ENCODE data around the gene KLF6.

Gene KLF6

DNA sequence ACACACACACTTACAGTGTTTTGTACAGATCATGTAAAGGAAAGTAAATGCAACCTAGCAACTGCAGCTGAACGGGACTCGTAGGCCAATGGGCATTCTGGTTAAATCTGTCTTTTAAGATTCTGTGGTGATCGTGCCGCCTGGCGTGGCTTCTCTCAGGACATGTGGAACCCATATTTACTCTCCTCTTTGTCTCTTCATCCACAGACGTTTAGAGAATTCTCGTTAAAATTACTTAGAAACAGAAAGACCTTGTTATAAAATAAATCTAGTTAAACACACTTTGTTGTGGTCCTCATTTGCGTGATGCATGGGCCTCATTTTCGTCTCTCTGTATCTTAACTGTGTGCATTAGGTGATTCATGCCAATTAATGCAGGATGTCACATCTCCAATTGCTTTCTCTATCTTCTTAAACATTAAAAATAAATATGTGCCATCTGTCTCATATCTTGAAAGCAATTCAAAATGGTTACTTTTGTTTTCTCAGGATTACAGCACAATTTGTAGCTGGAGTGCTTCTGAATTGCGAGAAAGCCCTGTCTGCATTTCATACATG is 11.5 kb downstream of the KLF6 start:
- no peak for FAIRE-seq
- no peak for TF ChIP-seq CTCF (IDR thresholded peaks at IDR 0.05; ENCODE audit: insufficient read depth, missing control alignments)
- no peak for DNase-seq (ENCODE audit: insufficient read length, low spot score)

GRCh38 chr10:3772361-3773171 is 12.4 kb downstream of the KLF6 start:
- DNase-seq (ENCODE audit: insufficient read length, low spot score) (no peak), FAIRE-seq (no peak)
- TF ChIP-seq CTCF (IDR thresholded peaks at IDR 0.05; ENCODE audit: insufficient read depth, missing control alignments) = no peak

DNA sequence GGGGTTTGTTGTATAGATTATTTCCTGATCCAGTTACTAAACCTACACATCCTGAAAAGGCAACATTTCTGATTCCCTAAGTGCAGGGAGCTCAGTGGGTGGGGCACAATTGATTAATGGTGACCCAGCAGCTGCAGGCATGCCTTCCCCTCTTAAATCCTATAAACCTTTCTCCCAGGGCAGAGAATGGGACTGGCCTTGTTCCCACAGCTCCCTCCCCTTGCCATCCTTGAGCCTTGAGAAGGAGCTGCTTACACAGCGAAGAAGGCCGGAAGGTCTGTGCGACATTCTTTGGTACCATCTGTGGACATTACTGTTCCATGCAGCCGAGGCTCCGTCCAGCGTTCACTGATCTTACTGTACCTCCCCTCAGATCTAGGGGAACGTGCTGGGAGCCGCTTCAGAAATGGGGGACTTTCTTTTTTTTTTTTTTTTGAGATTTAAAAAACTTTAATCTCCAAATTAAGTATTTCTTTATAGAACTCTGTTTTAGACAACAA is 14.3 kb downstream of the KLF6 start:
- no peak for TF ChIP-seq CTCF (IDR thresholded peaks at IDR 0.05; ENCODE audit: insufficient read depth, missing control alignments)
- FAIRE-seq = no peak
- no peak for DNase-seq (ENCODE audit: insufficient read length, low spot score)

DNA sequence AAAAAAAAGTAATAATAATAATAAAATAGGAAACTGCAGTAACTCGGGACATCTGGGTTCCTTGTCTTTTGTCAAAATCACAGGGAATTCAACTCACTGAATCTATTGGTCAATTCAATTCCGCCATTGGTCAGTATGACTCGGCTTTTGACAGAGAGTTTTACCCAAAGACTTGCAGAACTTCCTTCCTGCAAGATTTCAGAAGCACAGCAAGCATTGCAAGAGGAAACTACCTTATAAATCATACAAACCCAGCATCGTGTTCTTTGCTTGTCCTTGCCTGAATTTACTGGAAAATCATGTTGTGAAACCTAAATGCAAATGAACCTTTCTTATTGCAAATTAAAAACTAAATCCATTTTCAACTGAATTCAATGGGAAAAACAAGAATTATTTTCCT is 15.5 kb downstream of the KLF6 start:
- FAIRE-seq = no peak
- no peak for TF ChIP-seq CTCF (IDR thresholded peaks at IDR 0.05; ENCODE audit: insufficient read depth, missing control alignments)
- no peak for DNase-seq (ENCODE audit: insufficient read length, low spot score)

GRCh38 chr10:3766046-3766756 is 18.8 kb downstream of the KLF6 start:
- no peak for FAIRE-seq
- no peak for DNase-seq (ENCODE audit: insufficient read length, low spot score)
- no peak for TF ChIP-seq CTCF (IDR thresholded peaks at IDR 0.05; ENCODE audit: insufficient read depth, missing control alignments)

DNA sequence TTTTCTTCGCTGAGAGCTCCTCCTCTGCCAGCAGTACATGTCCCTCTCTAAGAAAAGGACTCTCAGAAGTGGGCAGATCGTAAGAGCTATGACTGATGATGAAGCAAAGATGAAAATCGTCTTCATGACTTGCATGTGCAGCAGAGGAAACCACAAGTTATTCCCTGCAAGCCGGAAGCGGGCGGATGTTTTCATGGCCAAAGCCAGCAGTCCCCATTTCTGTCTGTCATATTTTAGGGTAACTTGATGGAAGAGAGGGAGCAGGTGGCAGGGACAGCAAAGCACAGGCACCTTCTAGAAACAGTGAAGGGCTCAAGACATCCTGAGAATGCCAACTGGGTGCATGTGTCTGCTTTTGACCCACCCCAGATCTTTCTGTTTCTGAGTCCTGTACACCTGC is 19.9 kb downstream of the KLF6 start:
- FAIRE-seq (no peak), DNase-seq (ENCODE audit: insufficient read length, low spot score) (no peak)
- no peak for TF ChIP-seq CTCF (IDR thresholded peaks at IDR 0.05; ENCODE audit: insufficient read depth, missing control alignments)
